ENCODE measurements around the gene CHERP.

Gene CHERP

GRCh38 chr19:16527334-16527935, 14.8 kb downstream of the CHERP start:
- no peaks in the 10 kb centered on the region for H3K27me3 ChIP-seq (ENCODE audit: insufficient read depth, low read depth, severe bottlenecking)
- DNase-seq, result no peak
- peaks cover 98% of the 10 kb centered on the region for H3K36me3 ChIP-seq
- H3K27ac ChIP-seq, result no peak overlapping the region
- H3K4me3 ChIP-seq (ENCODE audit: low read depth, low read length), result no peak overlapping the region
- TF ChIP-seq, protein P1, sequence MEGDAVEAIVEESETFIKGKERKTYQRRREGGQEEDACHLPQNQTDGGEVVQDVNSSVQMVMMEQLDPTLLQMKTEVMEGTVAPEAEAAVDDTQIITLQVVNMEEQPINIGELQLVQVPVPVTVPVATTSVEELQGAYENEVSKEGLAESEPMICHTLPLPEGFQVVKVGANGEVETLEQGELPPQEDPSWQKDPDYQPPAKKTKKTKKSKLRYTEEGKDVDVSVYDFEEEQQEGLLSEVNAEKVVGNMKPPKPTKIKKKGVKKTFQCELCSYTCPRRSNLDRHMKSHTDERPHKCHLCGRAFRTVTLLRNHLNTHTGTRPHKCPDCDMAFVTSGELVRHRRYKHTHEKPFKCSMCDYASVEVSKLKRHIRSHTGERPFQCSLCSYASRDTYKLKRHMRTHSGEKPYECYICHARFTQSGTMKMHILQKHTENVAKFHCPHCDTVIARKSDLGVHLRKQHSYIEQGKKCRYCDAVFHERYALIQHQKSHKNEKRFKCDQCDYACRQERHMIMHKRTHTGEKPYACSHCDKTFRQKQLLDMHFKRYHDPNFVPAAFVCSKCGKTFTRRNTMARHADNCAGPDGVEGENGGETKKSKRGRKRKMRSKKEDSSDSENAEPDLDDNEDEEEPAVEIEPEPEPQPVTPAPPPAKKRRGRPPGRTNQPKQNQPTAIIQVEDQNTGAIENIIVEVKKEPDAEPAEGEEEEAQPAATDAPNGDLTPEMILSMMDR (IDR thresholded peaks at IDR 0.05; ENCODE audit: low read depth, low read length), result no peak
- no peaks in the 10 kb centered on the region for H3K9me3 ChIP-seq (ENCODE audit: severe bottlenecking)

GRCh38 chr19:16525751-16526481, 16.3 kb downstream of the CHERP start:
- TF ChIP-seq, protein P1 (IDR thresholded peaks at IDR 0.05; ENCODE audit: low read depth, low read length), result no peak
- no peaks in the 10 kb centered on the region for H3K9me3 ChIP-seq (ENCODE audit: severe bottlenecking)
- H3K27me3 ChIP-seq (ENCODE audit: insufficient read depth, low read depth, severe bottlenecking), result no peaks in the 10 kb centered on the region
- H3K27ac ChIP-seq, result no peak overlapping the region
- DNase-seq, result no peak
- H3K4me3 ChIP-seq (ENCODE audit: low read depth, low read length), result no peak overlapping the region
- peaks cover 96% of the 10 kb centered on the region for H3K36me3 ChIP-seq

DNA sequence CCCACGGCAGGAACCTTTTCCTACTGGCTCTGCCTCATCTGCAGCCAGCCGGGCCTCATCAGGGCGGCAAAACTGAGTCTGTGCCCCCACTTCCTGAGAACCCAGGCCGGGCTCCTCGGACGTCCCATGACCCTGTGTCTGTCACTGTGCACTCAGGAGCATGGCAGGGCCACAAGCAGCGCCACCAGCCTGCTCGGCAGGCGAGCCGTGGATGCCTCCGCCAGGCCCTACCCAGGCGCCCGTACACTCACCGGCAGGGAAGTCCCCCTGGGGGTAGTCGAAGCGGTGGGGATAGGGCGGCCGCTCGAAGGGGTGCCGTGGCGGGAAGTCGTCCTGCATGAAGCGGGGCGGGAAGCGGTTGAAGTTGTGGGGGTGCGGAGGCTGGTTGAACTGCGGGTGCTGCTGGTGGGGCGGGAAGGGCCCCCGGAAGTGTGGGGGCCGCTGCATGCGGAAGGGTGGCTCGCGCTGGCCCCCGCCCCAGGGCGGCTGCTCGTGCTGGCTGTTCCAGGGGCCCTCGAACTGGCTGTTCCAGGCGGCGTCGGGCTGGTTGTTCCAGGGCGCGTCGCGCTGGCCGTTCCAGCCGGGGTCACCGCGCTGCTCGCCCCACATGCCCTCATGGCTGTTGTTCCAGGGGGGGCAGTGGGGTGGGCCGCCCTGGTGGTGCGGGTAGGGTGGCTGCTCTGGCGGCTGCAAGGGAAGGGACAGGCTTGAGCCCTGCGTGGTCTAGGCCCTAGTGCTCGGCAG, 17.1 kb downstream of the CHERP start:
- no peaks in the 10 kb centered on the region for H3K27me3 ChIP-seq (ENCODE audit: insufficient read depth, low read depth, severe bottlenecking)
- H3K9me3 ChIP-seq (ENCODE audit: severe bottlenecking), result no peaks in the 10 kb centered on the region
- peaks cover 96% of the 10 kb centered on the region for H3K36me3 ChIP-seq
- DNase-seq, result no peak
- TF ChIP-seq, protein P1 (IDR thresholded peaks at IDR 0.05; ENCODE audit: low read depth, low read length), result no peak
- no peak overlapping the region for H3K4me3 ChIP-seq (ENCODE audit: low read depth, low read length)
- H3K27ac ChIP-seq, result no peak overlapping the region

- Histone ChIP-seq H3K4me3 (ENCODE audit: low read depth, low read length) (no peak overlapping the region), H3K9me3 (ENCODE audit: severe bottlenecking) (no peaks in the 10 kb centered on the region), H3K27ac (no peak overlapping the region), H3K36me3 (peaks cover 96% of the 10 kb centered on the region), H3K27me3 (ENCODE audit: insufficient read depth, low read depth, severe bottlenecking) (no peaks in the 10 kb centered on the region)
- DNase-seq, result no peak
- TF ChIP-seq, protein P1 (IDR thresholded peaks at IDR 0.05; ENCODE audit: low read depth, low read length), result no peak
Observed at GRCh38 chr19:16522559-16523377, 19.5 kb downstream of the CHERP start.

DNA sequence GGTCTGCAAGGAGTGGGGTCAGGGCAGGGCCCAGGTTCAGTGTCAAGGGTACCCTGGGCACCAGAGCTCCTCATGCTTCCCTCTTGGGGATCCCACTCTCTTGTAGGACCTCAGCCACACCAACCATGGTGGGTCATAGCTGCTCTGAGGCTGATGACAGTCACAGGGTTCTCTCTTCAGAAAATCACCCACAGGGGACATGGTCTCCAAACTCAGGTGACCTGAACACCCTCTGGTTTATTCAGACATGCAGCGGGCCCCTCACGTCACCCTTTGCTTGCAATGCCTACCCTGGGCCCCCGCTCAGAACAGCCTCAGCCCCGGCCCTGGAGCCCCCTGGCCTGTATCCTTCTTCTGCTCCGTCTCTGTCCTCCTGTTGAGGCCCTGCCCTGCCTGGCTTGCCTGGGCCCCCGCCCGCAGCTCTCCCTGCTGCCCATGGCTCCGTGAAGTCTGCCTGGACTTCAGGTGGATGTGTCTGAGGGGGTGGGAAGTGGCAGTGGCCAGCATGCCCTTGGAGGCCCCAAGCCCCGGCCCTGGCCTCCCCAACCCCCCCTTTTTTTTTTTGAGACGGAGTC, 20.4 kb downstream of the CHERP start:
- Histone ChIP-seq H3K36me3 (peaks cover 96% of the 10 kb centered on the region), H3K9me3 (ENCODE audit: severe bottlenecking) (no peaks in the 10 kb centered on the region), H3K27me3 (ENCODE audit: insufficient read depth, low read depth, severe bottlenecking) (no peaks in the 10 kb centered on the region), H3K4me3 (ENCODE audit: low read depth, low read length) (no peak overlapping the region), H3K27ac (no peak overlapping the region)
- TF ChIP-seq, protein P1 (IDR thresholded peaks at IDR 0.05; ENCODE audit: low read depth, low read length), result no peak
- DNase-seq, result no peak

Data from WERI-Rb-1 (cell line).